H1 (cell line): ENCODE measurements around the gene RUFY4. TPM values are rescaled to one million over a fixed set of nuclear protein-coding genes. Genes with fewer than 3 reads are reported as not detected.

Experiments used
- CTCF ChIA-PET: fragments of 300-600 bp; sonication (Branson Sonifier 250); formaldehyde crosslinking; loops from one replicate; lab custom pipeline; 2021; ENCODE audit not compliant: partially characterized antibody; lab: Charles Lee
- POLR2A ChIA-PET: fragments of 300-600 bp; sonication (Branson Sonifier 250); formaldehyde crosslinking; loops from one replicate; lab custom pipeline; 2021; ENCODE audit warnings: inconsistent platforms; ENCODE audit not compliant: partially characterized antibody; lab: Charles Lee
- DNase-seq, 2 experiments: peaks; one replicate each; pipeline versions ENCODE4 v3.0.0 to v3.0.0-alpha.2; 2010 to 2022; ENCODE audit warnings: low spot score in 2 of 2, low read depth in 1 of 2, mixed read lengths in 1 of 2
- FAIRE-seq: peaks from 2 replicates; lab custom pipeline; 2011; peaks lifted over from hg19 to GRCh38; lab: Jason Lieb, UNC
- H2AFZ ChIP-seq: 2 replicates; pipeline ENCODE4 v1.8.1; 2012; ENCODE audit warnings: low read length, inconsistent platforms
- H2AK5ac ChIP-seq: 2 replicates; pipeline ENCODE4 v1.6.1; 2013; ENCODE audit warnings: low read depth, low read length
- H2BK120ac ChIP-seq: replicated peaks from 2 replicates; pipeline ENCODE3; 2013; ENCODE audit warnings: low read depth, low read length, inconsistent platforms
- H2BK12ac ChIP-seq: 2 replicates; pipeline ENCODE4 v1.6.1; 2013; ENCODE audit warnings: low read depth, low read length
- H2BK15ac ChIP-seq: 2 replicates; pipeline ENCODE4 v1.6.1; 2013; ENCODE audit warnings: low read length
- H2BK20ac ChIP-seq: 2 replicates; pipeline ENCODE4 v1.6.1; 2013; ENCODE audit warnings: low read length
- H2BK5ac ChIP-seq: 2 replicates; pipeline ENCODE4 v1.6.1; 2013; ENCODE audit warnings: low read depth, low read length
- H3K14ac ChIP-seq: 2 replicates; pipeline ENCODE4 v1.6.1; 2013; ENCODE audit warnings: inconsistent platforms; ENCODE audit not compliant: insufficient read length
- H3K18ac ChIP-seq: 2 replicates; pipeline ENCODE4 v1.6.1; 2013; ENCODE audit warnings: low read length; ENCODE audit errors: extremely low read depth
- H3K23ac ChIP-seq: 2 replicates; pipeline ENCODE4 v1.6.1; 2013; ENCODE audit warnings: inconsistent platforms; ENCODE audit not compliant: insufficient read length
- H3K23me2 ChIP-seq: 2 replicates; pipeline ENCODE4 v1.6.1; 2013; ENCODE audit warnings: low read depth, low read length
- H3K27ac ChIP-seq: 2 replicates; pipeline ENCODE4 v1.6.1; 2011; ENCODE audit warnings: low read depth, low read length, inconsistent platforms
- H3K27me3 ChIP-seq, 4 experiments: replicated peaks in 1 of 4; 1 replicate in 1 of 4; 2 replicates in 3 of 4; pipeline versions ENCODE4 v1.6.1 to v1.8.1; 2011 to 2013; ENCODE audit warnings: low read length in 3 of 4, mild to moderate bottlenecking in 3 of 4, inconsistent platforms in 2 of 4, mixed read lengths in 2 of 4, moderate library complexity in 1 of 4; ENCODE audit not compliant: control insufficient read depth in 3 of 4, insufficient read depth in 3 of 4; ENCODE audit errors: extremely low read depth in 1 of 4
- H3K36me3 ChIP-seq, 4 experiments: 2 replicates each; pipeline versions ENCODE4 v1.6.1 to v1.8.1; 2011 to 2013; ENCODE audit warnings: mild to moderate bottlenecking in 4 of 4, low read length in 3 of 4, moderate library complexity in 2 of 4, control low read depth in 1 of 4, inconsistent platforms in 1 of 4; ENCODE audit not compliant: insufficient read depth in 4 of 4, control insufficient read depth in 2 of 4
- H3K4ac ChIP-seq: replicated peaks from 2 replicates; pipeline ENCODE3; 2013; ENCODE audit warnings: low read length, low read depth, mixed read lengths, inconsistent platforms; ENCODE audit not compliant: insufficient read length
- H3K4me1 ChIP-seq, 4 experiments: replicated peaks in 1 of 4; 1 replicate in 1 of 4; 2 replicates in 3 of 4; pipeline versions ENCODE4 v1.6.1 to v1.8.1; 2011 to 2013; ENCODE audit warnings: low read length in 3 of 4, inconsistent platforms in 2 of 4, mixed read lengths in 1 of 4; ENCODE audit not compliant: insufficient read depth in 4 of 4, control insufficient read depth in 3 of 4
- H3K4me2 ChIP-seq, 2 experiments: 2 replicates each; pipeline versions ENCODE4 v1.6.1 to v1.8.1; 2011 to 2013; ENCODE audit warnings: low read depth in 2 of 2, low read length in 2 of 2, control low read depth in 1 of 2, inconsistent platforms in 1 of 2, mild to moderate bottlenecking in 1 of 2; ENCODE audit not compliant: insufficient read depth in 1 of 2
- H3K4me3 ChIP-seq, 4 experiments: fragments of 200-600, 300-600 bp in 1 of 4; sonication (generic), shearing (Covaris generic), sonication (Bioruptor Twin) in 1 of 4; 2 replicates each; pipeline versions ENCODE4 v1.5.1 to v1.8.1; 2011 to 2016; ENCODE audit warnings: low read length in 4 of 4, low read depth in 3 of 4, control low read depth in 2 of 4, inconsistent platforms in 2 of 4, mild to moderate bottlenecking in 2 of 4, mixed read lengths in 1 of 4, moderate library complexity in 1 of 4; ENCODE audit not compliant: insufficient read depth in 2 of 4; ENCODE audit errors: extremely low read depth in 1 of 4
- H3K56ac ChIP-seq: replicated peaks from 2 replicates; pipeline ENCODE3; 2013; ENCODE audit warnings: low read depth, mild to moderate bottlenecking, mixed read lengths, low read length, inconsistent platforms; ENCODE audit not compliant: insufficient read length
- H3K79me1 ChIP-seq: 2 replicates; pipeline ENCODE4 v1.6.1; 2013; ENCODE audit warnings: low read depth, low read length, control low read depth
- H3K79me2 ChIP-seq, 2 experiments: 2 replicates each; pipeline versions ENCODE4 v1.6.1 to v1.8.1; 2012 to 2013; ENCODE audit warnings: low read length in 2 of 2, mild to moderate bottlenecking in 2 of 2, inconsistent platforms in 1 of 2; ENCODE audit not compliant: insufficient read depth in 2 of 2, control insufficient read depth in 1 of 2
- H3K9ac ChIP-seq, 4 experiments: replicated peaks in 1 of 4; 1 replicate in 1 of 4; 2 replicates in 3 of 4; pipeline versions ENCODE4 v1.6.1 to v1.8.1; 2011 to 2013; ENCODE audit warnings: low read depth in 3 of 4, low read length in 3 of 4, control low read depth in 2 of 4, mild to moderate bottlenecking in 2 of 4, moderate library complexity in 2 of 4, inconsistent platforms in 1 of 4; ENCODE audit errors: extremely low read depth in 1 of 4
- H3K9me3 ChIP-seq, 2 experiments: 2 replicates each; pipeline versions ENCODE4 v1.6.1 to v1.8.1; 2012 to 2013; ENCODE audit warnings: mild to moderate bottlenecking in 2 of 2, moderate library complexity in 2 of 2, control low read depth in 1 of 2, inconsistent platforms in 1 of 2, low read depth in 1 of 2, low read length in 1 of 2, mixed read lengths in 1 of 2; ENCODE audit not compliant: insufficient read depth in 2 of 2
- H4K20me1 ChIP-seq, 2 experiments: replicated peaks in 1 of 2; 2 replicates each; pipeline versions ENCODE3 to v1.8.1; 2011 to 2013; ENCODE audit warnings: inconsistent platforms in 2 of 2, low read length in 2 of 2, mild to moderate bottlenecking in 1 of 2; ENCODE audit not compliant: insufficient read depth in 2 of 2, control insufficient read depth in 1 of 2
- H4K5ac ChIP-seq: 2 replicates; pipeline ENCODE4 v1.6.1; 2013; ENCODE audit warnings: low read length, low read depth, mixed read lengths, inconsistent platforms; ENCODE audit not compliant: insufficient read length
- H4K8ac ChIP-seq: 2 replicates; pipeline ENCODE4 v1.8.0; 2013; ENCODE audit warnings: mild to moderate bottlenecking, moderate library complexity, low read length, inconsistent platforms; ENCODE audit not compliant: insufficient read depth; ENCODE audit errors: extremely low read depth
- H4K91ac ChIP-seq: replicated peaks from 2 replicates; pipeline ENCODE3; 2013; ENCODE audit warnings: low read length, mixed read lengths, inconsistent platforms; ENCODE audit not compliant: insufficient read length
- ASH2L ChIP-seq: fragments of 200-600, 300-600 bp; sonication (generic); IDR thresholded peaks from one replicate; pipeline ENCODE4 v1.7.1; 2017; ENCODE audit warnings: low read length
- BCL11A ChIP-seq, 2 experiments: IDR thresholded peaks; one replicate each; pipeline ENCODE4 v1.6.1; 2011; ENCODE audit warnings: low read depth in 2 of 2, low read length in 2 of 2, mild to moderate bottlenecking in 2 of 2
- RXRA ChIP-seq: IDR thresholded peaks from 2 replicates; pipeline ENCODE4 v1.6.1; 2011; ENCODE audit warnings: low read depth, mild to moderate bottlenecking, low read length, moderate library complexity; ENCODE audit not compliant: insufficient read depth
- SIX5 ChIP-seq: IDR thresholded peaks from 2 replicates; pipeline ENCODE4 v1.6.1; 2011; ENCODE audit warnings: mild to moderate bottlenecking, low read depth, low read length
- SUZ12 ChIP-seq: fragments of 200-600 bp; sonication (generic); IDR thresholded peaks from 2 replicates; pipeline ENCODE4 v1.6.1; 2012; ENCODE audit warnings: mild to moderate bottlenecking, inconsistent platforms, low read length, moderate library complexity, mixed read lengths
- USF2 ChIP-seq: IDR thresholded peaks from 2 replicates; pipeline ENCODE4 v1.6.1; 2011; ENCODE audit warnings: low read length, improper control_type of control experiment
- WGBS, 2 experiments: shearing (Covaris generic) in 1 of 2; methylation state at CpG; one replicate each; pipeline versions ENCODE4 v1.1.6 to v1.1.7; 2013 to 2015; ENCODE audit warnings: low lambda C conversion rate in 2 of 2, mixed read lengths in 2 of 2, inconsistent platforms in 1 of 2, low coverage in 1 of 2, missing lambda C conversion rate in 1 of 2; ENCODE audit not compliant: insufficient replicate concordance in 2 of 2, insufficient coverage in 1 of 2, insufficient read length in 1 of 2; ENCODE audit errors: extremely low coverage in 1 of 2, missing lambda C conversion rate in 1 of 2; 5-methylcytosine and 5-hydroxymethylcytosine counted together
- polyA plus RNA-seq, 7 experiments: library from polyadenylated mRNA; depleted of rRNA in 3 of 7; stranded (reverse) in 5 of 7; unstranded in 2 of 7; fragments of >200 nt in 5 of 7; fragments of 200-250 nt in 2 of 7; gene quantifications; 1 replicate in 5 of 7; 2 replicates in 1 of 7; 4 replicates in 1 of 7; pipeline versions ENCODE4 v1.2.1 to v1.2.3, GENCODE V29; 2011 to 2013; ENCODE audit warnings: missing spikeins in 2 of 7, mixed read lengths in 2 of 7
- total RNA-seq: library from RNA; stranded (reverse); fragmentation: NEBNext Ultra II Directional; extraction: Animal tissue kit (Norgen Biotek cat#: 25700); gene quantifications from 2 replicates; pipeline ENCODE4 v1.2.1, GENCODE V29; 2021

Gene RUFY4
- total and polyA plus RNA-seq, 2 of the 8 experiments (the other 6 are each of a cell fraction or from before 2014, with no cell fraction given): 0.32 to 0.38 TPM

GRCh38 chr2:218024871-218025270, 44.2 kb upstream of the RUFY4 start:
- no peak for TF ChIP-seq SIX5
- no peak for TF ChIP-seq SUZ12
- no peak for TF ChIP-seq BCL11A (IDR thresholded peaks at IDR 0.05; ENCODE audit: low read depth in 2 of 2, low read length in 2 of 2)
- no peak for TF ChIP-seq RXRA
- no peak for TF ChIP-seq ASH2L
- TF ChIP-seq USF2: no peak
- 75% methylated on average over 2 of the region's 2 CpGs; no CpG with 5 or more reads in 1 of the 2 experiments for WGBS, 2 experiments

More at GRCh38 chr2:218024871-218025270, 44.2 kb upstream of the RUFY4 start:
- Histone ChIP-seq H4K20me1 (no peaks in the 10 kb centered on the region), H3K4me1 (peaks cover 0 to 16% (median 5%) of the 10 kb centered on the region in 4 experiments; a peak in 6 of 7 replicates), H3K4me2 (no peak overlapping the region), H3K56ac (no peak overlapping the region), H2BK5ac (no peak overlapping the region), H3K23me2 (no peaks in the 10 kb centered on the region), H3K4ac (no peak overlapping the region), H2AK5ac (no peak overlapping the region), H3K36me3 (no peaks in the 10 kb centered on the region), H4K91ac (no peak overlapping the region), H3K18ac (no peak overlapping the region), H3K9me3 (no peaks in the 10 kb centered on the region), H4K5ac (no peak overlapping the region), H2BK15ac (no peak overlapping the region), H3K14ac (no peak overlapping the region), H4K8ac (no peak overlapping the region), H3K79me2 (no peaks in the 10 kb centered on the region), H3K27ac (no peak overlapping the region), H3K4me3 (no peak overlapping the region), H3K23ac (no peak overlapping the region), H3K9ac (no peak overlapping the region), H2BK12ac (peak overlapping the region; percentile 87; the same call in 1 of the 2 replicates), H3K79me1 (no peaks in the 10 kb centered on the region; the same call in 1 of the 2 replicates), H2BK120ac (no peak overlapping the region), H2BK20ac (peak overlapping the region; percentile 32; the same call in 1 of the 2 replicates), H2AFZ (no peak overlapping the region), H3K27me3 (no peaks in the 10 kb centered on the region)
- ChIA-PET CTCF (interaction anchor here (2.1 to 5.5 kb wide), 5 partner anchors 8 to 239 kb away, joined by 7 to 22 read pairs (median 7); partner anchors contain the start of gene TNS1), POLR2A (no interaction called here)
- FAIRE-seq (no peak), DNase-seq (peak in 1 of 2 experiments; percentile 31)
